IMR-90 (cell line): ENCODE data around the gene VILL. TPM values are rescaled to one million over a fixed set of nuclear protein-coding genes. Genes with fewer than 3 reads are reported as not detected.

Experiments used
- ATAC-seq: fragments of 200-7000 bp; cut with Tn5 transposase; 2 replicates; pipeline ENCODE4 v1.9.1; 2020; ENCODE audit warnings: low read depth, mild to moderate bottlenecking, moderate library complexity
- BruUV-seq: library from RNA; stranded (reverse); fragments of 400-500 nt; replicated peaks from 2 replicates; lab custom pipeline; 2021; lab: Mats Ljungman, UMichigan
- CTCF ChIA-PET: fragments of 300-600 bp; formaldehyde crosslinking; extraction: SDS; loops from one replicate; lab custom pipeline; 2021; ENCODE audit warnings: antibody characterized with exemption; lab: Yijun Ruan, JAX
- POLR2A ChIA-PET: fragments of 300-600 bp; sonication (Branson Sonifier 250); formaldehyde crosslinking; loops from one replicate; lab custom pipeline; 2022; ENCODE audit warnings: antibody characterized with exemption; ENCODE audit not compliant: unreplicated experiment; lab: Charles Lee
- DNase-seq: peaks from one replicate; pipeline ENCODE4 v3.0.0; 2013
- H2AFZ ChIP-seq: replicated peaks from 2 replicates; pipeline ENCODE3; 2013; ENCODE audit warnings: low read length, mild to moderate bottlenecking; ENCODE audit not compliant: poor library complexity
- H2AK5ac ChIP-seq: 2 replicates; pipeline ENCODE4 v1.6.1; 2013; ENCODE audit warnings: low read depth, low read length, inconsistent platforms
- H2AK9ac ChIP-seq: replicated peaks from 2 replicates; pipeline ENCODE3; 2013; ENCODE audit warnings: mild to moderate bottlenecking, low read depth, low read length, moderate library complexity; ENCODE audit not compliant: poor library complexity
- H2BK120ac ChIP-seq: 2 replicates; pipeline ENCODE4 v1.6.1; 2013; ENCODE audit warnings: low read depth, low read length, inconsistent platforms
- H2BK15ac ChIP-seq: 3 replicates; pipeline ENCODE4 v1.6.1; 2013; ENCODE audit warnings: low read depth, low read length, inconsistent platforms
- H2BK20ac ChIP-seq: 2 replicates; pipeline ENCODE4 v1.6.1; 2013; ENCODE audit warnings: low read depth, mild to moderate bottlenecking, inconsistent platforms, low read length, moderate library complexity
- H2BK5ac ChIP-seq: 2 replicates; pipeline ENCODE4 v1.6.1; 2013; ENCODE audit warnings: mild to moderate bottlenecking, low read depth, low read length, inconsistent platforms; ENCODE audit not compliant: poor library complexity, severe bottlenecking
- H3K14ac ChIP-seq: replicated peaks from 2 replicates; pipeline ENCODE4 v1.6.1; 2013; ENCODE audit warnings: low read depth, low read length, inconsistent platforms
- H3K18ac ChIP-seq: 2 replicates; pipeline ENCODE4 v1.6.1; 2013; ENCODE audit warnings: low read depth, low read length, control low read depth
- H3K23ac ChIP-seq: 2 replicates; pipeline ENCODE4 v1.6.1; 2013; ENCODE audit warnings: low read depth, low read length, inconsistent platforms
- H3K27ac ChIP-seq: 2 replicates; pipeline ENCODE4 v1.5.1; 2013; ENCODE audit warnings: mild to moderate bottlenecking, control low read depth, low read length; ENCODE audit not compliant: insufficient read depth
- H3K27me3 ChIP-seq: 2 replicates; pipeline ENCODE4 v1.6.1; 2013; ENCODE audit warnings: low read length; ENCODE audit not compliant: control insufficient read depth, insufficient read depth
- H3K36me3 ChIP-seq: 2 replicates; pipeline ENCODE4 v1.6.1; 2013; ENCODE audit warnings: low read length, mixed read lengths; ENCODE audit not compliant: control insufficient read depth, insufficient read depth
- H3K4ac ChIP-seq: 2 replicates; pipeline ENCODE4 v1.6.1; 2013; ENCODE audit warnings: low read depth, low read length, inconsistent platforms
- H3K4me1 ChIP-seq: 2 replicates; pipeline ENCODE4 v1.6.1; 2013; ENCODE audit warnings: low read length, mixed read lengths; ENCODE audit not compliant: control insufficient read depth, insufficient read depth
- H3K4me2 ChIP-seq: 2 replicates; pipeline ENCODE4 v1.6.1; 2013; ENCODE audit warnings: low read depth, mild to moderate bottlenecking, control low read depth, low read length, moderate library complexity
- H3K4me3 ChIP-seq: 2 replicates; pipeline ENCODE4 v1.5.1; 2013; ENCODE audit warnings: low read depth, mild to moderate bottlenecking, control low read depth, low read length, moderate library complexity; ENCODE audit not compliant: insufficient read depth
- H3K56ac ChIP-seq: 2 replicates; pipeline ENCODE4 v1.6.1; 2013; ENCODE audit warnings: low read length, inconsistent platforms; ENCODE audit not compliant: insufficient read depth; ENCODE audit errors: extremely low read depth
- H3K79me1 ChIP-seq, 2 experiments: 2 replicates each; pipeline ENCODE4 v1.6.1; 2013; ENCODE audit warnings: low read length in 2 of 2, inconsistent platforms in 1 of 2, low read depth in 1 of 2
- H3K9ac ChIP-seq: 2 replicates; pipeline ENCODE4 v1.6.1; 2013; ENCODE audit warnings: low read depth, low read length, control low read depth
- H3K9me1 ChIP-seq: 2 replicates; pipeline ENCODE4 v1.6.1; 2013; ENCODE audit warnings: low read length, inconsistent platforms; ENCODE audit not compliant: insufficient read depth
- H3K9me3 ChIP-seq: 2 replicates; pipeline ENCODE4 v1.6.1; 2013; ENCODE audit warnings: low read length; ENCODE audit not compliant: control insufficient read depth, insufficient read depth
- H4K20me1 ChIP-seq: 2 replicates; pipeline ENCODE4 v1.6.1; 2013; ENCODE audit warnings: low read length, inconsistent platforms; ENCODE audit not compliant: insufficient read depth
- H4K5ac ChIP-seq: 2 replicates; pipeline ENCODE4 v1.6.1; 2013; ENCODE audit warnings: mild to moderate bottlenecking, low read depth, low read length, control low read depth
- H4K8ac ChIP-seq, 2 experiments: 2 replicates each; pipeline ENCODE4 v1.6.1; 2013; ENCODE audit warnings: low read depth in 2 of 2, low read length in 2 of 2, control low read depth in 1 of 2, inconsistent platforms in 1 of 2
- H4K91ac ChIP-seq: 2 replicates; pipeline ENCODE4 v1.6.1; 2013; ENCODE audit warnings: low read depth, low read length, inconsistent platforms; ENCODE audit not compliant: insufficient read depth
- BHLHE40 ChIP-seq: fragments of 150-350 bp; IDR thresholded peaks from 2 replicates; pipeline ENCODE4 v1.6.1; 2016; ENCODE audit warnings: mild to moderate bottlenecking, low read depth, low read length
- CEBPB ChIP-seq: IDR thresholded peaks from 2 replicates; pipeline ENCODE4 v1.6.1; 2012; ENCODE audit warnings: low read depth, low read length, improper control_type of control experiment
- ELK1 ChIP-seq: fragments of 150-350 bp; IDR thresholded peaks from 2 replicates; pipeline ENCODE4 v1.6.1; 2016; ENCODE audit warnings: low read depth, mild to moderate bottlenecking, low read length, moderate library complexity, borderline replicate concordance
- FOS ChIP-seq: fragments of 150-350 bp; IDR thresholded peaks from 2 replicates; pipeline ENCODE4 v1.6.1; 2016; ENCODE audit warnings: low read depth, low read length
- MAFK ChIP-seq: IDR thresholded peaks from 2 replicates; pipeline ENCODE4 v1.6.1; 2012; ENCODE audit warnings: low read depth, low read length, improper control_type of control experiment
- MAZ ChIP-seq: IDR thresholded peaks from 2 replicates; pipeline ENCODE4 v1.6.1; 2012; ENCODE audit warnings: low read depth, mild to moderate bottlenecking, low read length, improper control_type of control experiment, moderate library complexity, borderline replicate concordance
- MXI1 ChIP-seq: IDR thresholded peaks from 2 replicates; pipeline ENCODE4 v1.6.1; 2012; ENCODE audit warnings: low read depth, mild to moderate bottlenecking, low read length, moderate library complexity, borderline replicate concordance
- POLR2A ChIP-seq: IDR thresholded peaks from 2 replicates; pipeline ENCODE4 v1.6.1; 2012; ENCODE audit warnings: mild to moderate bottlenecking, low read depth, low read length
- RAD21 ChIP-seq: IDR thresholded peaks from 2 replicates; pipeline ENCODE4 v1.6.1; 2012; ENCODE audit warnings: low read length, improper control_type of control experiment
- RCOR1 ChIP-seq: IDR thresholded peaks from 2 replicates; pipeline ENCODE4 v1.6.1; 2012; ENCODE audit warnings: mild to moderate bottlenecking, low read length, improper control_type of control experiment; ENCODE audit not compliant: insufficient replicate concordance
- RFX5 ChIP-seq: IDR thresholded peaks from 2 replicates; pipeline ENCODE4 v1.8.0; 2012; ENCODE audit warnings: low read depth, mild to moderate bottlenecking, low read length, moderate library complexity
- SMC3 ChIP-seq: fragments of 150-350 bp; IDR thresholded peaks from 2 replicates; pipeline ENCODE4 v1.6.1; 2016; ENCODE audit warnings: low read depth, mild to moderate bottlenecking, antibody characterized with exemption, low read length, moderate library complexity
- USF2 ChIP-seq: fragments of 150-350 bp; IDR thresholded peaks from 2 replicates; pipeline ENCODE4 v1.6.1; 2017; ENCODE audit warnings: mild to moderate bottlenecking, antibody characterized with exemption, low read length, low read depth
- WGBS, 2 experiments: methylation state at CpG; one replicate each; pipeline versions ENCODE4 v1.1.5 to v1.1.7; 2013; ENCODE audit warnings: missing lambda C conversion rate in 2 of 2; ENCODE audit not compliant: insufficient read length in 1 of 2; ENCODE audit errors: extremely low coverage in 2 of 2; 5-methylcytosine and 5-hydroxymethylcytosine counted together
- dilution Hi-C: fragments of 300-500 bp; cut with HindIII; formaldehyde crosslinking; loops from one replicate; pipeline ENCODE4 v1.14.3; 2018; ENCODE audit warnings: low sequenced_read_pairs; ENCODE audit not compliant: unreplicated experiment
- in situ Hi-C: fragments of 300-500 bp; cut with MboI; formaldehyde crosslinking; loops from 3 replicates; pipeline ENCODE4 v1.14.3; 2019; ENCODE audit warnings: low sequenced_read_pairs, inconsistent platforms, mixed read lengths
- intact Hi-C: fragments of 100-400 bp; cut with micrococcal nuclease; formaldehyde crosslinking; loops from 2 replicates; pipeline ENCODE4 v1.10.0; 2022
- polyA plus RNA-seq, 3 experiments: library from polyadenylated mRNA; depleted of rRNA; stranded (reverse); fragments of >200 nt; gene quantifications; 2 replicates each; pipeline ENCODE4 v1.2.3, GENCODE V29; 2012; ENCODE audit warnings: low replicate concordance in 1 of 3
- total RNA-seq: library from RNA; depleted of rRNA; stranded (reverse); fragments of >200 nt; gene quantifications from 2 replicates; pipeline ENCODE4 v1.2.3, GENCODE V29; 2012

The VILL gene
- total and polyA plus RNA-seq, 2 of the 4 experiments (the other 2 are of a cell fraction) = 2.3 to 4.7 TPM

GRCh38 chr3:38047896-38048295 is 57.3 kb downstream of the VILL start:
- dilution Hi-C loops = no loop called here
- no peaks in the 10 kb centered on the region for H3K4me1 ChIP-seq
- H2BK5ac ChIP-seq = no peak overlapping the region
- H2BK15ac ChIP-seq = no peak overlapping the region
- no peak overlapping the region for H2AFZ ChIP-seq
- no peak overlapping the region for H4K8ac ChIP-seq
- WGBS, 2 experiments = no CpG with 5 or more reads among the region's 2 CpGs
- H3K79me1 ChIP-seq = no peaks in the 10 kb centered on the region
- H3K9me1 ChIP-seq = no peaks in the 10 kb centered on the region
- DNase-seq (no peak), ATAC-seq (no peak)
- peaks cover 15% of the 10 kb centered on the region for H3K27me3 ChIP-seq
- in situ Hi-C loops = no loop called here
- no peak overlapping the region for H3K18ac ChIP-seq
- no peak overlapping the region for H2BK20ac ChIP-seq
- no peak overlapping the region for H3K4me2 ChIP-seq
- no peaks in the 10 kb centered on the region for H4K20me1 ChIP-seq
- intact Hi-C loops = no loop called here
- ChIA-PET CTCF (no interaction called here), POLR2A (no interaction called here)
- H3K36me3 ChIP-seq = no peaks in the 10 kb centered on the region
- H3K4ac ChIP-seq = no peak overlapping the region
- no peak overlapping the region for H4K91ac ChIP-seq
- BruUV-seq = no TSS peak
- no peaks in the 10 kb centered on the region for H3K9me3 ChIP-seq
- H3K27ac ChIP-seq = no peak overlapping the region
- H3K9ac ChIP-seq = no peak overlapping the region
- no peak overlapping the region for H2AK5ac ChIP-seq
- H2BK120ac ChIP-seq = no peak overlapping the region
- no peak for TF ChIP-seq POLR2A
- no peak for TF ChIP-seq MXI1
- TF ChIP-seq RFX5 = no peak
- TF ChIP-seq RAD21 = no peak
- TF ChIP-seq USF2 = no peak
- no peak for TF ChIP-seq MAZ
- TF ChIP-seq CEBPB = no peak
- TF ChIP-seq BHLHE40 = no peak
- TF ChIP-seq SMC3 = no peak
- TF ChIP-seq ELK1 = no peak
- no peak for TF ChIP-seq RCOR1
- no peak for TF ChIP-seq FOS
- TF ChIP-seq MAFK = no peak
- H3K14ac ChIP-seq = no peak overlapping the region
- H3K23ac ChIP-seq = no peak overlapping the region
- no peak overlapping the region for H3K4me3 ChIP-seq
- no peak overlapping the region for H2AK9ac ChIP-seq
- H4K5ac ChIP-seq = no peak overlapping the region
- H3K56ac ChIP-seq = no peak overlapping the region
